H54 (cell line): ENCODE measurements around the gene ZBTB1.
"Not testable (repeated sequence)": the region's sequence is repeated elsewhere in the genome, so short reads cannot be mapped to it uniquely, and the experiment has no call there.

Source experiments
- DNase-seq: peaks from one replicate; pipeline ENCODE4 v3.0.0; 2011; ENCODE audit warnings: low spot score, mixed read lengths; ENCODE audit not compliant: insufficient read length
- FAIRE-seq: peaks from 3 replicates; lab custom pipeline; 2011; peaks lifted over from hg19 to GRCh38; lab: Jason Lieb, UNC
- POLR2A ChIP-seq: IDR thresholded peaks from 2 replicates; pipeline ENCODE4 v1.6.1; 2011; ENCODE audit warnings: low read depth, mild to moderate bottlenecking, low read length

Gene ZBTB1

GRCh38 chr14:64504897-64505794 lies 576 bp downstream of the ZBTB1 start:
- peak; percentile 64 for DNase-seq
- no peak for TF ChIP-seq POLR2A
- FAIRE-seq, result peak; percentile 69

GRCh38 chr14:64506721-64507120 lies 2.2 kb downstream of the ZBTB1 start:
- FAIRE-seq, result no peak

GRCh38 chr14:64507376-64508156 lies 3.0 kb downstream of the ZBTB1 start:
- FAIRE-seq (peak; percentile 92), DNase-seq (peak; percentile 28)
- no peak for TF ChIP-seq POLR2A

More at GRCh38 chr14:64506721-64507120, 2.2 kb downstream of the ZBTB1 start:
- no peak for DNase-seq
- no peak for TF ChIP-seq POLR2A

- FAIRE-seq, result no peak
- no peak for TF ChIP-seq POLR2A
- DNase-seq, result no peak
Observed at GRCh38 chr14:64508215-64508776, 3.7 kb downstream of the ZBTB1 start.

- no peak for TF ChIP-seq POLR2A
- DNase-seq, result no peak
- FAIRE-seq, result no peak
Observed at GRCh38 chr14:64509036-64509435, 4.5 kb downstream of the ZBTB1 start.

GRCh38 chr14:64510825-64511671 lies 6.5 kb downstream of the ZBTB1 start:
- DNase-seq, result no peak
- FAIRE-seq, result peak; percentile 96
- no peak for TF ChIP-seq POLR2A

GRCh38 chr14:64513271-64513670 lies 8.7 kb downstream of the ZBTB1 start:
- DNase-seq (no peak), FAIRE-seq (no peak)
- no peak for TF ChIP-seq POLR2A

GRCh38 chr14:64515053-64515452 lies 10.5 kb downstream of the ZBTB1 start:
- no peak for FAIRE-seq
- DNase-seq, result no peak
- no peak for TF ChIP-seq POLR2A

GRCh38 chr14:64516969-64517368 lies 12.4 kb downstream of the ZBTB1 start:
- FAIRE-seq, result peak; percentile 72
- no peak for DNase-seq
- TF ChIP-seq POLR2A, result no peak

- DNase-seq, FAIRE-seq: not testable (repeated sequence)
Observed at GRCh38 chr14:64517667-64518066, 13.1 kb downstream of the ZBTB1 start.

GRCh38 chr14:64518229-64518628 lies 13.7 kb downstream of the ZBTB1 start:
- FAIRE-seq, result peak; percentile 52
- no peak for TF ChIP-seq POLR2A
- DNase-seq, result no peak

GRCh38 chr14:64520699-64521098 lies 16.1 kb downstream of the ZBTB1 start:
- TF ChIP-seq POLR2A, result no peak
- no peak for FAIRE-seq
- no peak for DNase-seq
